SK-N-MC (cell line): Measurements from ENCODE around the gene NCKIPSD.
A peak's percentile ranks its signal among the peaks of the same experiment; 100 is the strongest.

Experiments
- DNase-seq: peaks from one replicate; pipeline ENCODE4 v3.0.0-alpha.2; 2011; ENCODE audit warnings: low read depth, low spot score
- H3K27ac ChIP-seq: fragments of 200-600 bp; sonication (generic); 2 replicates; pipeline ENCODE4 v1.5.1; 2016; ENCODE audit warnings: mixed run types
- H3K36me3 ChIP-seq: fragments of 200-600 bp; sonication (generic); 2 replicates; pipeline ENCODE4 v1.6.1; 2017; ENCODE audit warnings: antibody characterized with exemption, low read length, mixed read lengths; ENCODE audit not compliant: insufficient read depth
- H3K4me3 ChIP-seq: fragments of 200-600 bp; sonication (generic); 2 replicates; pipeline ENCODE4 v1.5.1; 2016
- H3K9ac ChIP-seq: fragments of 200-600 bp; sonication (generic); 2 replicates; pipeline ENCODE4 v1.8.0; 2017; ENCODE audit warnings: mixed run types, mixed read lengths; ENCODE audit not compliant: insufficient read length
- H3K9me3 ChIP-seq: fragments of 200-600 bp; sonication (generic); 2 replicates; pipeline ENCODE4 v1.6.1; 2017; ENCODE audit warnings: low read depth, mild to moderate bottlenecking, antibody characterized with exemption, low read length, moderate library complexity, mixed read lengths
- EZH2 ChIP-seq: fragments of 200-600 bp; sonication (generic); IDR thresholded peaks from one replicate; pipeline ENCODE4 v1.6.1; 2017; ENCODE audit warnings: antibody characterized with exemption
- FOXP2 ChIP-seq: optimal IDR thresholded peaks from 2 replicates; pipeline ENCODE3; 2011; ENCODE audit warnings: mild to moderate bottlenecking, moderate library complexity; ENCODE audit not compliant: insufficient read depth; ENCODE audit errors: extremely low read length, control extremely low read depth
- POLR2AphosphoS5 ChIP-seq: IDR thresholded peaks from 2 replicates; pipeline ENCODE4 v1.6.1; 2012; ENCODE audit warnings: mild to moderate bottlenecking, low read depth, low read length, borderline replicate concordance

The NCKIPSD gene

GRCh38 chr3:48662145-48662752 lies 23.5 kb downstream of the NCKIPSD start:
- Histone ChIP-seq H3K9ac (no peak overlapping the region), H3K9me3 (no peaks in the 10 kb centered on the region), H3K4me3 (peak overlapping the region; percentile 83; the same call in 1 of the 2 replicates), H3K27ac (no peak overlapping the region), H3K36me3 (no peaks in the 10 kb centered on the region)
- DNase-seq = no peak
- TF ChIP-seq EZH2 (no peak), POLR2AphosphoS5 (no peak)

- Histone ChIP-seq H3K36me3 (no peaks in the 10 kb centered on the region), H3K27ac (no peak overlapping the region), H3K4me3 (peak overlapping the region; percentile 71), H3K9ac (no peak overlapping the region), H3K9me3 (no peaks in the 10 kb centered on the region)
- no peak for DNase-seq
- TF ChIP-seq POLR2AphosphoS5 = no peak
- TF ChIP-seq FOXP2 = no peak
- TF ChIP-seq EZH2 = no peak
Observed at GRCh38 chr3:48661501-48662144, 24.1 kb downstream of the NCKIPSD start.

GRCh38 chr3:48660800-48661400 lies 24.8 kb downstream of the NCKIPSD start:
- H3K9me3 ChIP-seq = no peaks in the 10 kb centered on the region
- H3K27ac ChIP-seq = no peak overlapping the region
- H3K9ac ChIP-seq = no peak overlapping the region
- peak overlapping the region; percentile 71; the same call in 1 of the 2 replicates for H3K4me3 ChIP-seq
- no peaks in the 10 kb centered on the region for H3K36me3 ChIP-seq
- no peak for TF ChIP-seq EZH2
- no peak for TF ChIP-seq POLR2AphosphoS5
- no peak for TF ChIP-seq FOXP2
- DNase-seq = no peak

- H3K9me3 ChIP-seq = no peaks in the 10 kb centered on the region
- H3K36me3 ChIP-seq = no peaks in the 10 kb centered on the region
- DNase-seq = no peak
- H3K27ac ChIP-seq = no peak overlapping the region
- no peak overlapping the region for H3K9ac ChIP-seq
- no peak overlapping the region for H3K4me3 ChIP-seq
- TF ChIP-seq POLR2AphosphoS5 (no peak), FOXP2 (no peak), EZH2 (no peak)
Observed at GRCh38 chr3:48656841-48657281, 28.9 kb downstream of the NCKIPSD start.

- H3K36me3 ChIP-seq = no peaks in the 10 kb centered on the region
- H3K4me3 ChIP-seq = peak overlapping the region; percentile 73
- H3K9me3 ChIP-seq = no peaks in the 10 kb centered on the region
- H3K9ac ChIP-seq = no peak overlapping the region
- H3K27ac ChIP-seq = no peak overlapping the region
- no peak for TF ChIP-seq POLR2AphosphoS5
- DNase-seq = no peak
Observed at GRCh38 chr3:48656061-48656840, 29.5 kb downstream of the NCKIPSD start.

- no peak for DNase-seq
- no peak overlapping the region for H3K27ac ChIP-seq
- TF ChIP-seq POLR2AphosphoS5 = no peak
- TF ChIP-seq FOXP2 = no peak
- TF ChIP-seq EZH2 = no peak
- H3K4me3 ChIP-seq = peak overlapping the region; percentile 73; the same call in 1 of the 2 replicates
- no peak overlapping the region for H3K9ac ChIP-seq
- H3K36me3 ChIP-seq = no peaks in the 10 kb centered on the region
- no peaks in the 10 kb centered on the region for H3K9me3 ChIP-seq
Observed at GRCh38 chr3:48655606-48656005, 30.1 kb downstream of the NCKIPSD start.

GRCh38 chr3:48655063-48655462 lies 30.7 kb downstream of the NCKIPSD start:
- Histone ChIP-seq H3K36me3 (no peaks in the 10 kb centered on the region), H3K9me3 (no peaks in the 10 kb centered on the region), H3K4me3 (no peak overlapping the region), H3K27ac (no peak overlapping the region), H3K9ac (no peak overlapping the region)
- TF ChIP-seq POLR2AphosphoS5 (no peak), EZH2 (no peak), FOXP2 (no peak)
- DNase-seq = no peak

GRCh38 chr3:48652923-48653715 lies 32.6 kb downstream of the NCKIPSD start:
- Histone ChIP-seq H3K4me3 (no peak overlapping the region), H3K36me3 (no peaks in the 10 kb centered on the region), H3K9ac (no peak overlapping the region), H3K9me3 (no peaks in the 10 kb centered on the region), H3K27ac (no peak overlapping the region)
- DNase-seq = no peak
- TF ChIP-seq EZH2 (no peak), FOXP2 (no peak), POLR2AphosphoS5 (no peak)
